ENCODE results near the gene GJA3.

The GJA3 gene

DNA sequence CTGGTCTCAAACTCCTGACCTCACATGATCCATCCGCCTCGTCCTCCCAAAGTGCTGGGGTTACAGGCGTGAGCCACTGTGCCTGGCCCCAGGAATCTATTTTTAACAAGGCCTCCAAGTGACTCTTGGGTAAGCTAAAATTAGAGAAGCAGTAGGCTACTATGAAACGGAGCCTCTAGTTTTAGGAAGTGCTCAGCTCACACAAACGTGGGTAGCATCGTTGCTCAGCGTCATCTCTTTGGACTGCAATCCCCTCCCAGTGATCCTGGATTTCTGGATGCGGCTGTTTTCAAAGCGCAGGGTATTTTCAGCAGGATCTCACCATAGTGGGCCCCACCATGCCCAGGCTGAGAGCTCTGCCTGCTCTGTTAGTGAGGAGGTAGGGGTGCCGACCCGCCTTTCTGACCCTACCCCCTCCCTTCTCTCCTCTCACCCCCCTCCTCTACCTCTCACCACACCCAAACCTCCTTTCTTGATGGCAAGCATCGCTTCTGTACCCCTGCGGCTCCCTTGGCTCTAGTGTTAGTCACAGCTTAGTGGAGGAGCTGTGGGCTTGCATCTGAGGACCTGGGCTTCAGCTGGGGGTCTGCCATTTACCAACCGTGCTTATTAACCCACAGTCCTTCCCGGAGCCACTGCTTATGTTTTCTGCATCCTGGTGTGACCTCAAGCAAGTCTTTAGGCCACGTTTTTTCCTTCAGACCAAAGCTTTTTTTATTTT is 34.2 kb downstream of the GJA3 start:
- no peak for DNase-seq

DNA sequence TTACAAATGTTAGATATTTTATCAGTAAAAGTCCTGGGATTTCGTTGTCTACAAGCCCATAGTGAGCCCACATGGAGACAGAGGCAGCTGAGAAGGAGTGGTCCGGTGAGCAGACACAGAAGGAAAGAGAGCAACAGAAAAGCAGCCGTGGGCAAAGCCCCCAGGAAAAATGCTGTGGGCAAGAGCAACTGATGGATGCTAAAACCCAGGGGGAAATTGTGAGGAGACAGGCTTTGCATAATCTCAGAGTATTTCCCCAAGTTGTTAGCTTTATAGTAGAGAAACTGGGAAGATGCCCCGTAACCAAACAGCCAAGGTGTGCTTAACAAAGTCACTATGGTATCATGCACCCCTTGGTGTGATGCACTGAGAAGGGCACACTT is 35.1 kb downstream of the GJA3 start:
- DNase-seq = no peak

DNA sequence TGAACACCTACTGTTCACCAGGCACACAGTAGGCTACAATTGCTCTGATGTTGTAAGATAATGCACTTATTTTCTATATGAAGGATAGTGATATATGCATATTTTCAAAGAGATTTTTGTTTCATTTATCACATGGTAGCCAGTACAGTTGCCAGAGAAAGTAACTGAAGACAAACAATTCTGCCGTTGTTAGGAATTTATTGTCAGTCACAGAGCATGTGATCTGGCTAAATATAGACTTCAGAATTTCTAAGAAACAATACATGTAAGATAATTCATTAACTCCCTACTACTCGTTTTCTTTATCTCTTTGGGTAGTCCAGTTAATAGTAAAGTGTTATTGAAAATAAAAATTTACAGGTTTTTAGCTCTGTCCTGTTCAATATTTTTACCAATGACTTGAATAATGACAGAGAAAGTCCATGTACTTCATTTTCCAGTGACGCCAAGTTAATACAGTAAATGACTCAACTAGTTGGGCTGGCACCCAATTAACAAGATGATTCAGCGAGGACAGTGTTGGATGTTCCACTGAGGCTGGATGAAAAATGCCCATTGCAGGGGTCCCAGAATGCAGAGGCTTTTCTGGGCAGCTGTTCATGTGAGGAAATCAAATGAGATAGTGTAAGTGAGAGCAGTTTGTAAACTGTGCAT is 35.6 kb downstream of the GJA3 start:
- no peak for DNase-seq

DNA sequence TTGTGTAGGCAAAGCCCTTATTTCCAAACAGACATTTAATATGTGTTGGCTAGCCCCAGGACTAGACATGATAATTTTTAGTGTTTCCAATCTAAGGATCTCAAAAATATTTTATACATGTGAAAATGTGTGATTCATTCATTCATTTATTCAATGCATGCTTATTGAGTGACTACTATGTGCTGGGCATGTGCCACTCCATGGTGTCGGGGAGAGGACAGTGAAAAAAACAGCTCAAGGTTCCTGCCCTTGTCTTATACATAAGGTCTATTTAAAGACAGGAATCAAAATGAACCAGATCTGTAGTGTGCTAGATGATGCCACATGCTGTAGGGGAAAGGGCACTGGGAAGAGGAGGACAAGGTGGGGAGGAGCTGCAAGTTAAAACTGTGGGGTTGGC is 36.5 kb downstream of the GJA3 start:
- DNase-seq = no peak

DNA sequence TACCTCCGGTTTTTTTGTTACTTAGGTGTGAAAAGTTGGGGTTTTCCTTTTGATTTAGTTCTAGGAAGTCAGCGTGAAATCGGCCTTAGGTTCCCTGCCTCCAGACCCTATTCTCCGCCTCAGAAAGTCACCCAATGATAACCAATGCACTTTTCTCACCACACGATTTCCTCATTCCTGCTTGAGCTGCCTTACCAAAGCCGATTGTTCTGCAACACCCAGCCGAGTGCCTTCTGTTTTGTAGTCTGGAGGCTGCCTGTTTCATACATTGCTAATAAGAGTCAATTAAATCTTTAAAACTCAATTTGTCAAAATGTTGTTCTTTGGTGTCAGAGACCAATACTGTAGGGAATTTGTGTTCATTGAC is 39.7 kb downstream of the GJA3 start:
- no peak for DNase-seq

DNA sequence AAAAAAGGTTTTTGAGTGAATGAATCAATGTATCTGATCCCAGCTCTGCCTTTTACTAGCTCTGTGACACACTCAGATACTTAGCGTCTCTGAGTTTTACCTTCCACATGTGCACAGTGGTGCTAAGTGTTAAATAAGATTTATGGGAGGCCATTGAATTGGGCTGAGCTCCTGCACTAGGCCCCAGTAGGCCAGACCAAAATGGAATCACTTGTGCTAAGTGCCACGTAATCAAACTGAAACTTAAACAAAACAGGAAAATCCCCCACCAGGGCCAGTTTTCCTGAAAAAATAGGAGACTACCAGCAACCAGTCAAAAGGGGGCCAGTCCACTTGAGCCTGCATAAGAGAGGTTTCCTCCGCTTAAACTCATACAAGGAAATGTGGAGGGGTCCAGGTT is 40.9 kb downstream of the GJA3 start:
- no peak for DNase-seq

DNA sequence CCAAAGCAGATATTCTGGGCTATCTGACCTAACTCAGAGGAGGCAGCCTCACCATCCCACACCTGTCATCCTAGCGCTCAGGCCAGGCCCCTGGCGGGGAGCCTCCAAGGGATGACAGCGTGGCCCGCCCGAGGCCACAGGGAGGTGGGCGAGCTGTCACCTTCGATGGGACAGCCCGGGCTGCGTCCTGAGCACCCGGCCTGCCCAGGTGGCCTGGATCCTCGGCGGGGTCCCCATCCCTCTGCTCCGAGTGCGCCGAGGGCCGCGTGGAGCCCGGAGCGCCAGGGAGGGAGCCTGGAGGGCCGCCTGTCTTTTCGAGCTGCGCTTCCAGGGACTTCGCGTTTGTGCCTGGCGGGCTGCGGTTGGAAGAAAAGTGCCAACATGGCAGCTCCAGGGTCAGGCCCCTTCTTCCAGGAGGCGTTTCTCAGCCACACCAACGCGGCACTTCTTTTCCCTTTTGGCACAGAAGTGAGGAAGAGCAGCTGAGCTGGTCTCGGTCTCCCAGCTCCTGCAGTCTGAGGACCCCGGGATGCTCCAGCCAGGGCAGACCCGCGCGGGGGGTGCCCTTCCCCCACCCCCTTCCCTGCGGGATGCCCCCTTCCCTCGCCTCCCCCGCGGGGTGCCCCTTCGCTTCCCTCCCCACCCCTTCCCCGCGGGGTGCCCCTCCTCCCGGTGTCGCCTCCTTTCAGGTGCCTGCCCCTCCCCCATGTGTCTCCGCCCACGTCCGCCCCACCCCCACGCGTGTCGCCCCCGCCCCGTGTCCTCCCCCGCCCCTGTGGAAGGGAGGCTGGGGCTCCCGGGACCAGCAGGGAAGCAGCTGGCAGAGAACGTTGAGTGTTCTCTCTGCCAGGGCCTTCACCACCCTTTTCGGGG is 42.3 kb downstream of the GJA3 start:
- DNase-seq = no peak

DNA sequence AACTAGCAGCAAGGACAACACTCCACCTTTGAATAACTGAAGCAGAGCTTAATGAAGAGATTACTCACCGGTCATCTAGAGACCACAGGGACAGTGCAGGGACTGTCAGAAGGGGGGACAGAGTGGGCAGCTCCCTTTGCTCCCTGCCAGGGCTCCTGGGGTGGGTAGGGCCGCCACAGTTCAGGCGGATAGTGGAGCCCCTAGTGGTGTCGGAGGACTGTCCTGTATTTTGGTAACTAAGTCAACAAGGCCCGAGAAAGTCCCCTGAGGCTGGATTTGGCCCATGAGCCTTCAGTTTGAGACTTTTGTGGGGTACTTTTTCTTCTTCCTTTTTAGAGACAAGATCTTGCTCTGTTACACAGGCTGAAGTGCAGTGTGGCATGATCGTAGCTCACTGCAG is 44.6 kb downstream of the GJA3 start:
- no peak for DNase-seq

DNA sequence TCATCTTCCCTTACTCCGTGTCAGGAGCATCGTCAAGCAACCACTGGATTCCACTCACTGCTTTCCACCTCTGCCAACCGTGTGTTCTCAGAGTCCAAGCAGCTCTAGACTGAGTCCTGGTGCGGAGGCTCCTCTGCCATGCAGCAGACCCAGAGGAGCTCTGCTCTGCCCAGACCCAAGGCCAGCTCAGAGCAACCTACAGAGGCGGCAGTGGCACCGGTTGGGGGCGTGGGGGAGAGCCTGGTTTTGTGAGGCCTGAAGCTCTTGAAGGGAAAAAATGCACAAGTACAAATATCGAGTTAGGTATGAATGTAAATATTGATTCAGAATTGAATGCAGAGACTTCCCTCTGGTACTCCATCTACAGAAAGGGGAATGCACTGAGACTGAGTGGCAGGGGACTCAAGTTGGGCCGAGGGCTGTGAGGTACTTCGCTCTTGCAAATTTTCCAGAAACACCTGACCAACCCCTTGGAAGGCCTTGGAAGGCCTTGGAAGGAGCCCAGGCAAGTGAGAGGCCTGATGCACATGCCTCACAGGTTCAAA is 46.7 kb downstream of the GJA3 start:
- DNase-seq = no peak

DNA sequence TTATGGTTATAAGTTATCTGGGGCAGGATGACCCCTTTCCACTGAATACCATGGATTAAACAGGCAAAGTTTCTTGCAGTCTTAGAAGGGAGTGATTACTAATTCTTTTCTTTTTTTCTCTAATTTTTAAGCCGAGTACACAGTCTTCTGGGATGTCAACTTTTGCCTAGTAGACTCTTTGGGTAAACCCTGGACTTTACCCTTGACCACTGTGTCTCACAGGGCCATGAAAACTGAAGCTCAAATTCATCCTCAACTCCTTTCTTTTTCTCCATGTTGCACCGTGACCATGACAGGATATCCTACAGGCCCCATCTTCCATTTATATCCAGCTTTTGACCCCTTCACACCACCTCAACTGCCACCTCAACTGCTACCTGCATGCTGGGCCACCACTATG is 51.8 kb downstream of the GJA3 start:
- DNase-seq = no peak

DNA sequence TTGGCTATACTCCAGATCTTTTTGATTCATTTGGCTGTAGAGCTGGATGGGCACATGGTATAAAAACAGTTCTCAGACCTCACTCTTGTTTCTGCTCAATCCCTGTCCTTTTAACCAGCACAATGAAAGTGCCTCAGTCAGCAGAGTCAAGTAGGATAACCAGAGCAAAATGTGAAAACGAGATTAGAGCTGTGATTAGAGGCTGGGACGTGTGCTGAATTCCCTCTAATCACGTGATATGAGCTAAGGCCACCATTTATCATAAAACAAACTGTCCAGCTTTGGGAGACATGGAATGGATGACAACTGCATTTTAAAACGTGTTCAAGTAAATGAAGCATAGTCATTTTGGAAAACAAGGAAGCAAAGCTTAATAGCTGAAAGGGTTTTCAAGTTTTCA is 54.1 kb downstream of the GJA3 start:
- DNase-seq = no peak

DNA sequence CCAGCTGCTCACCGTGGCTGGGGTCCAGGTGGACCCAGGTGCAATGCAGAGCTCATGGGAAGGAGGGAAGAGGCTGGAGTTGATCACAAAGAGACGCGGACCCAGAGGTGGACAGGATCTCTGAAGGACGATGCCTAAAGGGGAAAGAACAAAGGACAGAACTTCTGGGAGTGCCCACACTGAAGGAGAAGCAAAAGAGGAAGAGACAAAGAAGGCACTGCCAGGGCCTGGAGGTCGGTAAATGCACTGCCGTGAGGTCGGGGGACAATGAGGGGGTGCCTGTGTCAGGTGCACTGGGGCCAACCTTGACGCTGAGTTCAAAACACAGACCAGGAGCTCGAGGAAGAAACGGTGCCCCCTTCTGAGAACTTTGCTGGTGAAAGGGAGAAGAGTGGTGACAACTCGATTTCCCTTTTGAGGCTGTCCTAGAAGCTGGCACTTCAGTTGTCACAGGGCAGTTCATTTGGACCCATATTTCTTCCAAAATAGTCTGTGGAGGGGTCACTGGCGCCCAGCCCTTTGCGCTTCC is 55.6 kb downstream of the GJA3 start:
- DNase-seq = no peak

DNA sequence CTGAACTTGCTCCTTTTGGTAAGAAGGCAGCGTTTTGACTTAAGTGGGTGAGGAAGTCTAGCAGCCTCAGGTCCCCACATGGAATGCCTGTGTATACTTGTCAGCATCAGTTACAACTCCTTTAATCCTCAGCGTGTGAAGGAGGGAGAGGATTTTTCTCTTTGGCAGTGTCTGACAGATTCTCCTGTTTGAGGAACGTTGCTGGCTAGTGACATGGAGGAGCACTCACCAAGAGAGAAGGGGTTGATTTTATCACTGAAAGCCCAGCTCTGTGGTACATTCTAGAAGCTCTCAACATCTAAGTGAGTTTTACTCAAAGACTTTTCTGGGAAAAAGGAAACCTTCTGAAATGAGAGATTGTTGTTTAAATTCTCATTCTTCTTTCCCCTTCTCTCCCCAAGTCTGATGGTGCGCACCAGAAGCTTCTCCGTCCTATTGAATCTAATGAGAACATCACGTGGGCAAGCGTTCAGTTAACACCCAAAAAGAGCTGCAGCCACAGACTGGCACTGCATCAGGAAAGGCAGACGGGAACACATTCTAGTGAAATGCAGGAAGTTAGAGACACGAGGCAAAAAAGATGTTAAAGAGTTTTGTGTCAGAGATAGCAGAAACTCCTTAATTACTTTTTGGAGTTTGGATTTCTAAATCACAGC is 58.2 kb downstream of the GJA3 start:
- no peak for DNase-seq

DNA sequence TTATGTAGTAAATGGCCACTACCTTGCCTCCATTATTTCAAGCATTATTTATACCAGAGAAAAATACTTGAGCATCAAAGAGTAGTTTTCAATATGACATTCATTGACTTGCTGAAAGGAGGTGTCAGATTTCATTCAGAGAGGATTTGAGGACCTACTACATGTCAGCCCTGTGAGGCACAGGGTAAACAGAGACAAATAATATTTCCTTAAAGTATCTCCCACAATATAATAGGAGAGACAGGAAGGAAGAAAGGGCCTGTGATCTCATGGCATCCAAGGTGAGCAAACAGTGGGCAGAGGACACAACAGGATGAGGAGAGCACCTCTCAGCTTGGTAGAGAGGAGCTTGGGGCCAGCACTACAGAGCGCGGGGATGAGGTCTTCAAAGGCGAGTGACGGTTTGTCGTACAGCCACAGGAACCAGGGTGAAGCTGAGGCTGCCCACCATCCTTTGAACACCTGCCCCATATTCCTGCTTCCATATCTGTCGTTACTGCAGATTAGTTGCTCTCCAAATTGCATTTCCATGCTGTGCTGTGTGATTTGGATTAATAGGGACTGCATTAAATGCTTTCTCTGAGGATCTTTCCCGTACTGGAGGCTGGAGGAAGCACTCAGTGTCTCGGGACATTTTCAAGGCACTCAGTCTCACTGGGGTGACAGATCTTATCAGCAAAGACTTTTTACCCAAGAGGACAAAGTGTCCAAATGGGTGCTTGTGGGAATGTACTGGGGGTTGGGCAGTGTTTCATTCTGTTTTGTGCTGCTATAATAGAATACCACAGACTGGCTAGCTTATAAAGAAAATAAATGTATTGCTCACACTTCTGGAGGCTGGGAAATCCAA is 59.2 kb downstream of the GJA3 start:
- DNase-seq = no peak

DNA sequence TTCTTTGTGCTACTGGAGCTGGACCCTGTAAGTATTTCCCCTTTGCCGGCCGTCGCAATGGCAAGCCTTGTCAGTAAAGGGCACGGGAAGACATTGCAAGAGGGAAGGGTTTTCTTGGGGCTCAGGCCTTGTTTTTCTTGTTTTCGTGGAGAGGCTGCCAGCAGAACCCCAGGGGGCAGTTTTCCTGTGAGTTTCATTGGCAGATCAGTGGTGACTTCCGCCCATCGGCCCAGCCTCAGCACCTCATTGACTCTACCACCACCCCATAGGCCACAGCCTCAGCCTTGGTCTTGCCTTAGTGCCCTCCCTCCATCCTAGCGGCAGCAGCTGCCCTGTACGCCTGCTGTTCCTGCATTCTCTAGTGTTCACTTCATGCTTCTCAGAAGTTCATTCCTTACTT is 61.5 kb downstream of the GJA3 start:
- DNase-seq = no peak

DNA sequence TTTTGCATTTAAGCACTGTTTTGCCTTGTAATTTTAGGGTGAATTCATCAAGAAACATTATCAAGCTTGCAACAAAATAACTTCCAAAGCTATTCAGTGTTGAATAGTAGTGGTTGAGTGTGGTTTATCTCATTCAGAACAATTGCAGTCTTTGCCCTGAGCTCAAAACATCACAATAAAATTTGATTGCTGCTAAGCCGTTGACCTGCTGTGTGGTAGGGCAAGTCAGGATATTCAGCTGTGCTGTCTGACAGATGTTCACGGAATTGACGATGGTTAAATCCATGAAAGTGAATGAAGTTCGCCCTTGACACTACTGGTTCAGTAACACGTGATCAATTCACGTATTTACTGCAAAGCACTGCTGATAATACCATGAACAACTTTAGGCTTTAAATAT is 66.9 kb downstream of the GJA3 start:
- DNase-seq = no peak

DNA sequence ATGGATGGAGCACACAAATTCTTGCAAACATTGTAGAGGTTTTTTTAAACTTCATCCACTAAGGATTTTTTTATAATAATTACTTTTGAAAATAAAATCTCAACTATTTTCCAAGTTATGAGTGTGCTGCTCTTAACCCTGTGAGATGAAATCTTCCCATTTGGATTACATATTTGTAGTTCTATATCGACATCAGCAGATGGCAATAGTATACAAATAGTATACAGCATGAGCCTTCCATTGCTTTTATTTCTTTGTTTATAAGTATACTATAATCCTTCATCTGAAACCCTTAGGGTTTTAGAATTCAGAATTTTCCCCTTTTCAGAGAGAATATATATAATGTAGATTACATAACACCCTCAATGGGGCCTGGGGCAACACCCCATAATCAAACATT is 70.5 kb downstream of the GJA3 start:
- DNase-seq = no peak

Measured in NCI-H774 (cell line).